IPS-NIHi11 (cell line): ENCODE data around the gene KRTAP10-6.
"Not testable (repeated sequence)": the region's sequence is repeated elsewhere in the genome, so short reads cannot be mapped to it uniquely, and the experiment has no call there.

ENCODE experiments used
- DNase-seq: peaks from one replicate; pipeline ENCODE4 v3.0.0; 2012; ENCODE audit warnings: mixed read lengths, low spot score

Gene KRTAP10-6

DNA sequence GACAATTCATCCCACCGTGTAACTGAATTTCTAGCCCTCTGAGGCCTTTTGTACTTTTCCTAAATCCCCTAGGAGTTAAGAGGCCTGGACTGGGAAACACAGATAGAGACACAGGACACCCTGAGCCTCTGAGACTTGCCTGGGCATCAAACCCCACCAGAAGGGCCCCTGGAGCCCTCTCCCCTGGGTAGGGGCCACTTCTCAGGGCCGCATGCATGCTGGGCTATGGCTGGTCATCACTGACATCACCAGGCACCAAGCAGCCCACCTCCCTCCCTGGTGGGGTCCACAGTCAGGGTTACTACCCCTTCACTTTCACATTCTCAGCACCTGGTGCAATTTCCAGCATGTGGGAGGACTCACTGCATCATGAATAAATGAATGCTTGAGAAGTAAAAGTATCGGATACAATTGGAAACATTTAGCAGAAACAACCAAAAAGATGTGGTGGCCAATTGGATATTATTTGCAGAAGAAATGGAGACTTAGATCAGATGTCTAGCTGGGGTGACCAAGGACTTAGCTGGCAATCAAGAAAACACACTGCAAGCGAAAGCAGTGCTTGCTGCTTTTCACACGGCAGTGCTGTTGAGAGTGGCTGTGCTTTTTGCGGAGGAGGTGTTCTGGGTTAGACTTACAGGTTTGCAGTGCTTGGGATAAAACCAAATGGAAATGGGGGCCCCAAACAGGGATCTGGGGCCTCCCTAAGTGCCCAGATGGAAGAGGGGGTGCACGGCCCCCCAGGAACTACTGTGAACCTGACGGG is 7.1 kb upstream of the KRTAP10-6 start:
- DNase-seq = no peak

DNA sequence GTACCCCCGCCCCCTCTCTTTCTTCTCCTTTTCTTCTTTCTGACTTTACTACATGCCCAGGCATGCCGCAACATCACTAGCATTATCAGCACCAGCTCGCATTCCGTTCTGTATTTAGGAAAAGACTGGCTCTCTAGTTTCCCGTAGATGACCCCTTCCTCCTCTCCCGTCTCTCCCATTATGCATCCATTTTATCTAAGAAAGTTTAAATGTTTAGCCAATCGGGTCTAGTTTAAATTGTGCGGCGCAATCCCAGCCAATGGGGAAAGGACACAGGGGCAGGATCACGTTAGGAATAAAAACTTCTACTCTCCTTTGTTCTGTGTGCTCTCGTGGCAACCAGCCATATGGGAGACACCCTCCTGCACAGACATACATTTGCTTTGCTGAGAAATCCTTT is 5.8 kb upstream of the KRTAP10-6 start:
- DNase-seq = no peak

GRCh38 chr21:44596068-44596725 is 3.9 kb upstream of the KRTAP10-6 start:
- no peak for DNase-seq

GRCh38 chr21:44595524-44595923 is 3.2 kb upstream of the KRTAP10-6 start:
- DNase-seq = no peak

DNA sequence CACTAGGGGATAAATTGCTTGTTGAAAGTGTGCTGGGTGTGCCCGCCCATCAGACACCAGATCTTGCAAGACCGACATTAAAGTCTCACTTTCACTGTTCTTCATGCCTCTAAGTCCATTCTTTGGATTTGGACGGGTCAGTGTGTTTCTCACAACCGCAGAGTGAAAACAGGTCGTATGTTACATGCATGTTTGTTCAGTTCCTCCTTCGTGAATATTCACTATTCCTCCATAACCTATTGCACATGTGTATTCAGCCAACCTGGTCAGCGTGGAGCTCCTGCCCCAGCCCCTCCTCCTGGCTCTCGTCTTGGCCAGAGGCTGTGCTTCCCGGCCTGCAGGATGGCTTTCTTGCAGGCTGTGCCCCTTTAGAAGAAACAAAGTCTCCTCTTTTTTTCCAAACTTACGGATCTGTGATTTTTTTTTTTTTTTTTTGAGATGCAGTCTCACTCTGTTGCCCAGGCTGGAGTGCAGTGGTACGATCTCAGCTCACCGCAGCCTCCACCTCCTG is 2.2 kb upstream of the KRTAP10-6 start:
- DNase-seq = no peak

- no peak for DNase-seq
Measured at GRCh38 chr21:44593598-44594405, 1.5 kb upstream of the KRTAP10-6 start.

DNA sequence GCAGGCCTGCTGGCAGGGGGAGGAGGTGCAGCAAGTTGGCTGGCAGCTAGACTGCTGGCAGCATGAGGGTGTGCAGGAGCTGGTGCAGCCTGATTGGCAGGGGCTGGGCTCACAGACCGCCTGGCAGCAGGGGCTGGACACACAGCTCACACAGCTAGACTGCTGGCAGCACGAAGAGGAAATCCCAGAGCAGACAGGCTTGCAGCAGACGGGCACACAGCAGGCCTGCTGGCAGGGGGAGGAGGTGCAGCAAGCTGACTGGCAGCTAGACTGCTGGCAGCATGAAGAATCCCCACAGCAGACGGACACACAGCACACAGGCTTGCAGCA is 539 bp downstream of the KRTAP10-6 start:
- DNase-seq = not testable (repeated sequence)

DNA sequence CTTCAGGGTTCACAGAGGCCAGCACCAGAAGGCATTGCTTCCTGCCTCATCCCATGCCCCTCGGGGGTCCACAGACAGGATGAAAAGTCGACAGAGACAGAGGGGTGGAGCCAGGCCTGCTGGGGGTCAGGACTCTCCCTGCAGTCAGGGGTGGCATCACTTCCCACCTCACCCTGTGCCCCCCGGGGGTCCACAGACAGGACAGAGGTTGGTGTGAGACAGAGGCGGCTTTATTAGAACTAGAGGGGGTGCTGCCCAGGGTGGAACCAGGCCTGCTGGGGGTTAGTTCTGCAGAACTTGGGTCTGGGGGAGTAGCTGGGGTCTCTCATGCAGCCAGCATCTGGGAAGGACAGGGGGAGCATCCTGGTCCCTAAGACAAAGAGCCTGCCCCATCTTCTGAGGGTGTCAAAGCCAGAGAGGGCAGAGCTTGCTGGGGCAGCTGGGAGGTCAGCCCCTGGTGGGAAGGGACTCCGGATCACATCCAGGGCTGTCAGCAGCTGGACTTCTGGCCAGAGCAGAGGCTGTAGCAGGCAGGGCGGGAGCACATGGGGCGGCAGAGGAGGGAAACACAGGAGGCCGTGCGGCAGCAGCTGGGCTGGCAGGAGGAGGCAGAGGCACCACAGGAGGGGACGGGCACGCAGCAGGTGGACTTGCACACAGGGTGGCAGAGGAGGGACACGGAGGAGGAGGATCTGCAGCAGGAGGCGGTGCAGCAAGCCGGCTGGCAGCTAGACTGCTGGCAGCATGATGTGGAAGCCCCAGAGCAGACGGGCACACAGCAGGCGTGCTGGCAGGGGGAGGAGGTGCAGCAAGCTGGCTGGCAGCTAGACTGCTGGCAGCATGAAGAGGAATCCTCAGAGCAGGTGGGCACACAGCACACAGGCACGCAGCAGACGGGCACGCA is 1.2 kb downstream of the KRTAP10-6 start:
- not testable (repeated sequence) for DNase-seq

DNA sequence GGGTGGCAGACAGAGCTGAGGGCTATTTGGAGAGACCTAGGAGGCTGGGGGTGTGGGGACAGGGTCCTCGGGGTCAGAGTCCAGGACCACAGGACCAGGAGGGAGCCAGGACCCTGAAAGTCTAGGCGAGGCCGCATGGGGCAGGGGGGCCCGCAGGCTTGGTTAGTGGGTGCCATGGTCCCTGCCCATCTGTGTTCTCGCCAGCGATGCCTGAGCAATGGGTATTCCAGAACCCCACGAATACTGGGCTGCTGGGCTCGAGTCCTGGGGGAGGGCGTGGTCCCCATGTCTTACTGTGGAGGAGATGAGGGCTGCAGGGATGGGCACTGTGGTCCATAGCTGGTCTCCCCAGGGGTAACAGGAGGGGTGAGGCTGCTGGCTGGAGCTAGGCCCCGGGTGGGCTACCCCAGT is 2.0 kb downstream of the KRTAP10-6 start:
- DNase-seq = no peak

GRCh38 chr21:44589586-44590305 is 2.6 kb downstream of the KRTAP10-6 start:
- no peak for DNase-seq

DNA sequence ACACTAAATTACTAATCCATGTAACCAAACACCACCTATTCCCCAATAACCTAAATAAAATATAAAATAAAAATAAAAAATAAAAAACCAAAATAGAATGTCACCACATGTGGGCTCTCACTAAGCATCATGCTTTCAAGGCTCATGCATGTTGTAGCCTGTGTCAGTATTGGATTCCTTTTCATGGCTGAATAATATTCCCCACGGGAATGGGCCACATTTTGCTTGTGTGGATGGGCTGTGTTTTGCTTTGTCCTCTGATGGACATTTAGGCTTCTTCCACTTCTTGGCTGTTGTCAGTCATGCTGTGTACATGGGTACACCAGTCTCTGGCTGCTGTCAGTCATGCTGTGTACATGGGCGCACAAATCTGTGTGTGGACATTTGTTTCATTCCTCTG is 3.2 kb downstream of the KRTAP10-6 start:
- DNase-seq = no peak

DNA sequence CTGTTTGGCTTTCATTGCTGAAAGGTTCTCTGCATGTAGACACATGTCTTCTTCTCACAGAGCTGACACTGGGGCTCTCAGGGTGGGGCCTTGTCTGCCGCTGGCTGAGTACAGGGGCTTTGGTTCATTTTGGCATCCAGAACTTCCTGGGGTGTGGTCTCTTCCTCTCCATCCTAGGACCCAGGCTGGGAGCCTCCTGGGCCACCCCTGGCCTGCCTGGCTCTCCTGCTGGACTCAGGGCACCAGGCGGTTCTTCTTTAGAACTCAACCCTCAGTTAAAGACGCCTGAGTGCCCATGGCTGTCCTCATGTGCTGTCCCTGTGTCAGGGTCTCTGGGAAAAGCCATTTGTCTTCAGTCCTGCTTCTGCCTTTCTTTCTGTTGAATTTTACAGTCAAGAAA is 6.4 kb downstream of the KRTAP10-6 start:
- DNase-seq = no peak

DNA sequence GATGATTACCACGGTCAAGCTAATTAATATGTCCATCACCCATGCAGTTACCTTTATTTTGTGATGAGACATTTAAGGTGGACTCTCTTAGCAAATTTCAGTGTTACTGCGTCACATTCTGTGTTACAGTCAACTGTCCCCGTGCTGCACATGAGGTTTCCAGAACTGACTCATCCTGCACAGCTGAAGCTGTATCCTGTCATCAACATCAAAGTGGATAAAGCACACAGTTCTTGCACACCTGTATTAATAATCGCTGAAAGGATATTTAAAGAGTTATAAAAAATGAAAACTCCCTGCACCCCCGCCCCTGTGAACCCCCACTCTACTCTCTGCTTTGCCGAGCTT is 8.5 kb downstream of the KRTAP10-6 start:
- no peak for DNase-seq

GRCh38 chr21:44583089-44583799 is 9.1 kb downstream of the KRTAP10-6 start:
- no peak for DNase-seq

DNA sequence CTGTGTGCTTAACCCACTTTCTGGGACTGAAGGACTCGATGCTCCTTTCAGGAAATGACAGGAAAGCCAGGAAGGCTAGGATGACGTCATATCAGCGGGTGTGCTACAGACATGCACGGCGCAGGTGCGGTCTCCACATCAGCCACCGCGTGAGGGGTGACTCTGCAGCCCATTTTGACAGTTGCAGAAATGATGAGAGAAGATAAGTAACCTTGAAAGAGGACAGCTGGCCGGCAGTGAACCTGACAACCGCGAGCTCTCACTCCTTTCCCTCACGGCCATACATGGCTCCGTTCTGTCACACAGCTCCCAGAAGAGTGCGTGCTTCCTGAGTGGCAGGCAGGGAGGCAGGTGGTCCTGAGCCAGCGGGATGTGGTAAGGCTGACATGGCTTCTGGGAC is 10.2 kb downstream of the KRTAP10-6 start:
- DNase-seq = no peak

DNA sequence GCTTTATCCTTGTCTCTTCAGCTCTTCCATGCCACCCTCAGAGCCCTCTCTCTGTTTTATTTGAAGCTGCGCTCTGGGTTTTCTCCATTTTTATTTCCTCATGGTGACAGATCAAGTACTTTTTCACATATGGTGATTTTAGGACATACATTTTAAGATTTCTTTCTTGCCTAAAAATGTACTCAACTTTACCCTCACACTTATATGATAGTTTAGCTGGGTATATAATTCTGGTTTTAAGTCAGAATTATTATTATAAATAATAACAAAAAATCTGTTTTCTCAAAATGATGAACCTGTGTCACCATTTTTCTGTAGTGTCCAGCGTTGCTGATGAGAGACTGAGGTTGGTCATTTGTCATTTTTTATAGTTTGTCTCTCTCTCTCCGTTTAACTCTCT is 11.1 kb downstream of the KRTAP10-6 start:
- no peak for DNase-seq

DNA sequence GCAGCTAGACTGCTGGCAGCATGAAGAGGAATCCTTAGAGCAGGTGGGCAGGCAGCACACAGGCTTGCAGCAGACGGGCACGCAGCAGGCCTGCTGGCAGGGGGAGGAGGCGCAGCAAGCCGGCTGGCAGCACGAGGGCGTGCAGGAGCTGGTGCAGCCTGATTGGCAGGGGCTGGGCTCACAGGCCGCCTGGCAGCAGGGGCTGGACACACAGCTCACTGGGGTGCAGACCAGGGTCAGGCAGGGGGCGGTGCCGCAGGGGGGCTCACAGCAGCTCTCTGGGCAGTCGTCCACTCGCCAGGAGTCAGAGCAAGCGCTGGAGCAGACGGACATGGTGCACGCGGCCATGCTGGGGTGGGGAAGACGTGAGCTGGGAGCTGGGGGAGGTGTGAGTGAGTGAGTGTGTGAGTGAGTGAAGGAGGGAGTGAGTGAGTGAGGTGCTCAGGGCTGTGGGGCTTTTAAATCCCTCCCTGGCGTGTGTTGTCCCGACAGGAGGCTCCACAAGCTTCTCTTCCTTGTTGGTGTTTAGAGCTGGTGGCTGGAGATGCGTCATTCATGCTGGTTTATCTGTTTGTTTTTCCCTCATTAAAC is 12.0 kb downstream of the KRTAP10-6 start, which contains the start of gene KRTAP10-5:
Gene KRTAP10-5 (minus strand): TSS at position 374 of the 591 bp plus-strand sequence. CDS start 26 bp downstream, at position 348.
- not testable (repeated sequence) for DNase-seq

DNA sequence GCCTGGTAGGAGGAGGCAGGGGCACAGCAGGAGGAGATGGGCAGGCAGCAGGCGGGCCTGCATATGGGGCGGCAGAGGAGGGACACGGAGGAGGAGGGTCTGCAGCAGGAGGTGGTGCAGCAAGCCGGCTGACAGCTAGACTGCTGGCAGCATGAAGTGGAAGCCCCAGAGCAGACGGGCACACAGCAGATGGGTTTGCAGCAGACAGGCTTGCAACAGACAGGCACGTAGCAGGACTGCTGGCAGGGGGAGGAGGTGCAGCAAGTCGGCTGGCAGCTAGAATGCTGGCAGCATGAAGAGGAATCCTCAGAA is 12.5 kb downstream of the KRTAP10-6 start:
- DNase-seq = no peak

GRCh38 chr21:44579056-44579832 is 13.1 kb downstream of the KRTAP10-6 start:
- DNase-seq = no peak
